ENCODE results near the gene IQCH.
A peak's percentile ranks its signal among the peaks of the same experiment; 100 is the strongest.

Gene IQCH

DNA sequence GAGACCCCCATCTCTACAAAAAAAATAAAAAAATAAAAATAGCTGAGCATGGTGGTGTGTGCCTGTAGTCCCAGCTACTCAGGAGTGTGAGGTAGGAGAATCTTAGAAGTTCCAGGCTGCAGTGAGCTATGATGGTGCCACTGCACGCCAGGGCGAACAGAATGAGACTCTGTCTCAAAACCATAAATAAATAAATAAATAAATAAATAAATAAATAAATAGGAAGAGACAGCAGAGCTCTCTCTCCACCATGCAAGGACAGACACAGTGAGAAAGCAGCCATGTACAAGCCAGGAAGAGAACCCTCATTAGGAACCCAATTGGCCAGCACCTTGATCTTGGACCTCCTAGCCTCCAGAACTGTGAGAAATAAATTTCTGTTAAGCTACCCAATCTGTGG lies 261.0 kb downstream of the IQCH start:
- no peaks in the 10 kb centered on the region; the same call in 1 of the 2 replicates for H3K36me3 ChIP-seq (ENCODE audit: control insufficient read depth, insufficient read depth, low read length)
- no peaks in the 10 kb centered on the region for H3K27me3 ChIP-seq (replicated peaks; ENCODE audit: control insufficient read depth, insufficient read depth, low read length)
- no peak for DNase-seq (ENCODE audit: extremely low read depth, insufficient read length)
- H3K4me3 ChIP-seq (replicated peaks; ENCODE audit: low read depth, low read length) = no peak overlapping the region
- TF ChIP-seq, protein P1, sequence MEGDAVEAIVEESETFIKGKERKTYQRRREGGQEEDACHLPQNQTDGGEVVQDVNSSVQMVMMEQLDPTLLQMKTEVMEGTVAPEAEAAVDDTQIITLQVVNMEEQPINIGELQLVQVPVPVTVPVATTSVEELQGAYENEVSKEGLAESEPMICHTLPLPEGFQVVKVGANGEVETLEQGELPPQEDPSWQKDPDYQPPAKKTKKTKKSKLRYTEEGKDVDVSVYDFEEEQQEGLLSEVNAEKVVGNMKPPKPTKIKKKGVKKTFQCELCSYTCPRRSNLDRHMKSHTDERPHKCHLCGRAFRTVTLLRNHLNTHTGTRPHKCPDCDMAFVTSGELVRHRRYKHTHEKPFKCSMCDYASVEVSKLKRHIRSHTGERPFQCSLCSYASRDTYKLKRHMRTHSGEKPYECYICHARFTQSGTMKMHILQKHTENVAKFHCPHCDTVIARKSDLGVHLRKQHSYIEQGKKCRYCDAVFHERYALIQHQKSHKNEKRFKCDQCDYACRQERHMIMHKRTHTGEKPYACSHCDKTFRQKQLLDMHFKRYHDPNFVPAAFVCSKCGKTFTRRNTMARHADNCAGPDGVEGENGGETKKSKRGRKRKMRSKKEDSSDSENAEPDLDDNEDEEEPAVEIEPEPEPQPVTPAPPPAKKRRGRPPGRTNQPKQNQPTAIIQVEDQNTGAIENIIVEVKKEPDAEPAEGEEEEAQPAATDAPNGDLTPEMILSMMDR (IDR thresholded peaks at IDR 0.05; ENCODE audit: insufficient read depth, low read length, poor library complexity, severe bottlenecking) = no peak

DNA sequence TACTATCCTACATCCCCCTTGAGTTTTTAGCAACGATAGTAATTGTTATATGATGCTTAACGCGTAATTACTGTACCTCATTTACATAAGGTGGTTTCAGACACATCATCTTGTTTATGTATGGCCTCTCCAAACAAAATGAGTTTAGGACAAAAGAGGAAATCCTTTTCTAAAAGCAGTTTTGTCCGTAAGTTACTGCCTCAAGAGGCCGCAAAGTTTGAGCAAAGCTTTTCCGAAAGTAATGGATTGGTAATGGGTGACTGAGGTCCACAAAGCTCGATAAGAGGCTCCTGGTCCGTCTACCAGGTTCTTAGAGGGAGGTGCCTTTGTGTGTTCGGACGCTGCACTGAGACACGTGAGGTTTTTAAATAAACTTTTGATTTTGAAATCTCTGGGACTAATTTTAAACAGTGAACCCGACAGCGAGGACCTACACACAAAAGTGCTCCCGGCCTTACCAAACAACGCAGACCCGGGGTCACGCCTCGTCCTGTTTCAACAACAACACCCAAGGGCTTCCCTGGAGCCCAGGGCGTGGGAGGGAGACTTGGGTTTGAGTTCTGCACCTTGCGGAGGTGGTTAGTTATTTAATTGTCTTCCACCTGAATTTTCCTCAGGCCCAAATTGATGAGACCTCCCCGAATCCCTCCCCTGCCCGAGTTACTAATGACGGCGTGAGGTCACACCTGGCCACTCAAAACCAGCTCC lies 265.9 kb downstream of the IQCH start:
- no peaks in the 10 kb centered on the region for H3K27me3 ChIP-seq (replicated peaks; ENCODE audit: control insufficient read depth, insufficient read depth, low read length)
- TF ChIP-seq, protein P1 (IDR thresholded peaks at IDR 0.05; ENCODE audit: insufficient read depth, low read length, poor library complexity, severe bottlenecking) = no peak
- DNase-seq (ENCODE audit: extremely low read depth, insufficient read length) = no peak
- H3K36me3 ChIP-seq (ENCODE audit: control insufficient read depth, insufficient read depth, low read length) = no peaks in the 10 kb centered on the region
- H3K4me3 ChIP-seq (replicated peaks; ENCODE audit: low read depth, low read length) = peak overlapping the region; percentile 72

GRCh38 chr15:67521029-67521782 lies 266.6 kb downstream of the IQCH start, which contains the start of gene C15orf61:
Gene C15orf61, plus strand, starts transcription at chr15:67521131. Its CDS starts 118 bp downstream, at chr15:67521249.
- Histone ChIP-seq H3K4me3 (replicated peaks; ENCODE audit: low read depth, low read length) (peak within 1 kb of the TSS; percentile 92), H3K27me3 (replicated peaks; ENCODE audit: control insufficient read depth, insufficient read depth, low read length) (no peaks in the 10 kb centered on the region), H3K36me3 (ENCODE audit: control insufficient read depth, insufficient read depth, low read length) (no peaks in the 10 kb centered on the region)
- TF ChIP-seq, protein P1 (IDR thresholded peaks at IDR 0.05; ENCODE audit: insufficient read depth, low read length, poor library complexity, severe bottlenecking) = no peak
- DNase-seq (ENCODE audit: extremely low read depth, insufficient read length) = peak; percentile 94

GRCh38 chr15:67521783-67522568 lies 267.4 kb downstream of the IQCH start:
- H3K27me3 ChIP-seq (replicated peaks; ENCODE audit: control insufficient read depth, insufficient read depth, low read length) = no peaks in the 10 kb centered on the region
- H3K36me3 ChIP-seq (ENCODE audit: control insufficient read depth, insufficient read depth, low read length) = no peaks in the 10 kb centered on the region
- TF ChIP-seq, protein P1 (IDR thresholded peaks at IDR 0.05; ENCODE audit: insufficient read depth, low read length, poor library complexity, severe bottlenecking) = no peak
- no peak for DNase-seq (ENCODE audit: extremely low read depth, insufficient read length)
- H3K4me3 ChIP-seq (replicated peaks; ENCODE audit: low read depth, low read length) = peak overlapping the region; percentile 92

DNA sequence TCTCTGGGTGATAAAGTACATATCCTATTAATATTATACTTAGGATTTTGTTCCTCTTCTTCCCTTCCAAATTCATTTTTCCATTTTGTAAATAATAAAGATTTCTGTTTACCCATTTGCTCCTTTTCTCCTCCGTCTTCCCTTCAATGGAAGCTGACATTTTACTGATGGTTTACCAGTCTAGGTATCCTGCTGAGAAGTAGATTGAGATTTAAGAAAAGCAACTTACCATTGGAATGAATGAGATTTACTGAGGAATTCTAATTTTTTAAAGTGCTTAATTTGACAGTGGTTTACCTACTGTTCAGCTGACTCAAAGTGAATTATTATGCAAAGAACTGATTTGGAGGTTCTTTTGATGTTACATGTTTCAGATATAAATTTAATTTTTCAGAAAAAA lies 268.7 kb downstream of the IQCH start:
- TF ChIP-seq, protein P1 (IDR thresholded peaks at IDR 0.05; ENCODE audit: insufficient read depth, low read length, poor library complexity, severe bottlenecking) = no peak
- H3K27me3 ChIP-seq (replicated peaks; ENCODE audit: control insufficient read depth, insufficient read depth, low read length) = no peaks in the 10 kb centered on the region
- no peaks in the 10 kb centered on the region for H3K36me3 ChIP-seq (ENCODE audit: control insufficient read depth, insufficient read depth, low read length)
- no peak for DNase-seq (ENCODE audit: extremely low read depth, insufficient read length)
- peak overlapping the region; percentile 11 for H3K4me3 ChIP-seq (replicated peaks; ENCODE audit: low read depth, low read length)
